ENCODE data around the gene ANKRD7.

The ANKRD7 gene

DNA sequence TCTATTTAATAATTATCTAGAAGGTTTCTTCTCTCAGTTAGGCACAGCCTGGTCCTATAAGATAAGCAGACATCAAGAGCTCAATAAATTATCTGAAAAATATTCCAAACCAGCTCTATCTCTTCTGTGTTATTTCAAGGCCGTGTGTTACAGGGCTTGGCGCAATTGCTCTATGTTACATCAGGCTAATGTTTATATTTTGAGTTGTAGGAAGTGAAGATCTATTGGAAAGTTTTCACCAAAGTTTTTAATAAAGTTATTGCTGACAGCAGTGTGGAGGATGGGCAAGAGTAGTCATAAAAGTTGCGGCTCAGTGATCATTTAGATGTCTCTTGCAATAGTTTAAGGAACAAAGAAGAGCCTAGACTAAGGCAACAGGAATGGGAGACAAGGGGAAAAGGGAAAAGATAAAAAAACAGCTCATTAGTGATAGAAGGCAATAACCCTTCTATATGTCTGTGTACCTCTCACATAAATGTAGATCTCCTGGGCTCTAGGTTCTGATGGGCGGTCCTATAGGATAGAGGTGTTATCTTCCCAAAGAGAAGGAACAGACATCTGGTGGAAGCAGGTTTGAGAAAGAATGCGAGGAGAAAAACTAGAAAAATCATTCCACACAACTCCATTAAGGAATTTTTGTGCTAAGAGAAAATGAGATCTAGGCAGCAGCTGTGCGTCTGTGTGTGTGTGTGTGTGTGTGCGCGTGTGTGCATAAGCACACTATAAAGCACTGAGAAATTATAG is 5.9 kb upstream of the ANKRD7 start:
- no peaks in the 10 kb centered on the region for H3K4me1 Mint-ChIP-seq
- DNase-seq = no peak
- H3K27ac Mint-ChIP-seq = peak overlapping the region; percentile 25
- TF ChIP-seq, protein P1, sequence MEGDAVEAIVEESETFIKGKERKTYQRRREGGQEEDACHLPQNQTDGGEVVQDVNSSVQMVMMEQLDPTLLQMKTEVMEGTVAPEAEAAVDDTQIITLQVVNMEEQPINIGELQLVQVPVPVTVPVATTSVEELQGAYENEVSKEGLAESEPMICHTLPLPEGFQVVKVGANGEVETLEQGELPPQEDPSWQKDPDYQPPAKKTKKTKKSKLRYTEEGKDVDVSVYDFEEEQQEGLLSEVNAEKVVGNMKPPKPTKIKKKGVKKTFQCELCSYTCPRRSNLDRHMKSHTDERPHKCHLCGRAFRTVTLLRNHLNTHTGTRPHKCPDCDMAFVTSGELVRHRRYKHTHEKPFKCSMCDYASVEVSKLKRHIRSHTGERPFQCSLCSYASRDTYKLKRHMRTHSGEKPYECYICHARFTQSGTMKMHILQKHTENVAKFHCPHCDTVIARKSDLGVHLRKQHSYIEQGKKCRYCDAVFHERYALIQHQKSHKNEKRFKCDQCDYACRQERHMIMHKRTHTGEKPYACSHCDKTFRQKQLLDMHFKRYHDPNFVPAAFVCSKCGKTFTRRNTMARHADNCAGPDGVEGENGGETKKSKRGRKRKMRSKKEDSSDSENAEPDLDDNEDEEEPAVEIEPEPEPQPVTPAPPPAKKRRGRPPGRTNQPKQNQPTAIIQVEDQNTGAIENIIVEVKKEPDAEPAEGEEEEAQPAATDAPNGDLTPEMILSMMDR (IDR thresholded peaks at IDR 0.05) = no peak
- H3K4me3 Mint-ChIP-seq = no peak overlapping the region
- no peaks in the 10 kb centered on the region for H3K9me3 Mint-ChIP-seq
- peaks cover 13% of the 10 kb centered on the region for H3K27me3 Mint-ChIP-seq (ENCODE audit: low read depth, poor library complexity)
- H3K36me3 Mint-ChIP-seq (ENCODE audit: low read depth) = no peaks in the 10 kb centered on the region

DNA sequence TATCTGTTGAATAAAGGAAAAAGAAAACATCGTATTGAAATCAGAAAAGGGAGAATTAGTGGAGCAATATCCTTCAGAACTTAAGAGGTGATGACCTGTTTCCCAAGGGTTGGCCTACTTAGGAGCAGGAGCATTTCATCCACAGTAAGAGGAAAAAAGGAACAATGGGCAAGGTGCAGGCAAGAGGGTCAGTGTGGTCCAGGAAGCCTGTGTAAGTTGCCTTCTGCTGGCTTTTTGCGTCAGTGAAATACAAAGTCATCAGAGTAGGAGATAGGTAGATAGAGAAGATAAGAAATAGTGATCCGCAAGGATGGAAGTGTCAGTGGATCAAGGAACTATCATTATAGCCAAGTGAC is 5.4 kb upstream of the ANKRD7 start:
- TF ChIP-seq, protein P1 (IDR thresholded peaks at IDR 0.05) = no peak
- DNase-seq = no peak
- Mint-ChIP-seq H3K4me3 (no peak overlapping the region), H3K27me3 (ENCODE audit: low read depth, poor library complexity) (peaks cover 13% of the 10 kb centered on the region), H3K36me3 (ENCODE audit: low read depth) (no peaks in the 10 kb centered on the region), H3K27ac (no peak overlapping the region), H3K4me1 (no peaks in the 10 kb centered on the region), H3K9me3 (no peaks in the 10 kb centered on the region)

DNA sequence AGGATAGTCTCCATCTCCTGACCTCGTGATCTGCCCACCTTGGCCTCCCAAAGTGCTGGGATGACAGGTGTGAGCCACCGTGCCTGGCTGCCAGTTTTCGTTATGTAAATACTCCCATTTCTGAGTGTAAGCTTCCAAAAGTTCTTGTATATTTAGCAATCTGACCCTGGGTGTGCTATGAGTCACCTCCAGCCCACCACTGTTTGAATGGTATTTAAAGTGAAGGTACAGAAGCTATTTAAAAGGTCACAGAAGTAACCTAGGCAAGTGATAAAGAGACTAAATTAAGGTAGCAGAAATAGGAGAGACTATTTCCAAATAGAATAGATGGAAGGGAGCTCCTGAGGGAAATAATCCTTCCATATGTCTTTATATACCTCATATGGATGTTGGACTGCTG is 3.9 kb upstream of the ANKRD7 start:
- TF ChIP-seq, protein P1 (IDR thresholded peaks at IDR 0.05) = no peak
- no peak for DNase-seq
- peaks cover 9% of the 10 kb centered on the region for H3K27me3 Mint-ChIP-seq (ENCODE audit: low read depth, poor library complexity)
- no peaks in the 10 kb centered on the region for H3K36me3 Mint-ChIP-seq (ENCODE audit: low read depth)
- no peaks in the 10 kb centered on the region for H3K9me3 Mint-ChIP-seq
- no peaks in the 10 kb centered on the region for H3K4me1 Mint-ChIP-seq
- H3K4me3 Mint-ChIP-seq = no peak overlapping the region
- no peak overlapping the region for H3K27ac Mint-ChIP-seq

DNA sequence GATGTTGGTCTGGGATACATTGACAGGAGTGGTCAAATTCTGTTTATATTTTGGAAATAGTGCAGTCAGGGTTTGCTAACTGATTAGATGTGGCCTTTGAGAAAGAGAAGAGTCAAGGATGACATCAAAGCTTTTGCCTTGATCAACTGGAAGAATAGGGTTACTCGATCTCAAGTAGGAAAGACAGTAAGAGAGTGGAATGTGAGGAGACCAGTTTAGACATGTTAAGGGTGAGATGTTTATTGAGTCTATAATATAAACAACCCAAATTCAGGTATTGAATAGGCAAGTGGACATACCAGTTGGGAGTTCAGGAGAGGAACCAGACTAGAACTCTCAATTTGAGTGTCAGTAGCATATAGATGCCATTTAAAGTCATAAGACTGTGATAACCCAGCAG is 1.9 kb upstream of the ANKRD7 start:
- Mint-ChIP-seq H3K27ac (no peak overlapping the region), H3K9me3 (no peaks in the 10 kb centered on the region), H3K4me1 (no peaks in the 10 kb centered on the region), H3K27me3 (ENCODE audit: low read depth, poor library complexity) (peaks cover 9% of the 10 kb centered on the region), H3K36me3 (ENCODE audit: low read depth) (no peaks in the 10 kb centered on the region), H3K4me3 (no peak overlapping the region)
- DNase-seq = no peak
- TF ChIP-seq, protein P1 (IDR thresholded peaks at IDR 0.05) = no peak

DNA sequence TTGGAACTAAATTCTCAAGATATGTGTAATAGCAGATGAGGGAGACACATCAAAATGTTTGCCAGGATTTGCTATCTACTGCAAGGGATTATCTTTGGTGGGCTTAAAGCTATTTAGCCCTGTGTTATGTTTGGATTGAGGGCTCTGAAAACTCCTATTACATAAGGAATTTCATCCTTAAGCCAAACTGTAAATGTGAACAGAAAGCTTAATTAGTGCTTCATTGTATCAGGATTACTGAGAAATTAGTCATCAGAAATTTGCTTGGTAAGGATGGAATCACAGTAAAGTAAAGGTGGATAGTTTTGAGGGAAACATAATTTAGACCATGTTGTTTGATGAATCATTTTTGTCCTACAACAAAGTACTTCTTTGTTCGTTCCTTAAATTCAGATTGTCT is 8.3 kb downstream of the ANKRD7 start:
- Mint-ChIP-seq H3K27me3 (ENCODE audit: low read depth, poor library complexity) (peaks cover 3% of the 10 kb centered on the region), H3K27ac (no peak overlapping the region), H3K36me3 (ENCODE audit: low read depth) (no peaks in the 10 kb centered on the region), H3K9me3 (no peaks in the 10 kb centered on the region), H3K4me3 (no peak overlapping the region), H3K4me1 (no peaks in the 10 kb centered on the region)
- TF ChIP-seq, protein P1 (IDR thresholded peaks at IDR 0.05) = no peak
- no peak for DNase-seq

DNA sequence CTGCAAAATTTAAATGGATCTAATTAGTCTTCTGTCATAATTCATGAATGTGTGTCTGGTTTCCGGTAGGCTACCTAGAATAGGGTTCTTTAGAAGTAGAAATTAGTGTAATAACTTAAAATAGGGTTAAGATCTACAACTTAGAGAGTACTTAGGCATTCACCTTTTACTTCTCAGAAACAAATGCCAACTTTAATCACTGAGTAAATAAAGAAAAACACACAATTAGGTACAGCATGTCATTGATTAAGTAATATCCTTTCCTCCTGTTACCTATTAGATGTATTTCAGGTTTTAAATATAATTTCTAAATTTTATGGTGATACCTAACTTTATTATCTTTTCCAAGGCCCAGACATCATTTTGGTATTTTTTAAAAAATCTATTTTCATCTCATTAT is 9.3 kb downstream of the ANKRD7 start:
- H3K4me1 Mint-ChIP-seq = no peaks in the 10 kb centered on the region
- no peaks in the 10 kb centered on the region for H3K36me3 Mint-ChIP-seq (ENCODE audit: low read depth)
- no peak overlapping the region for H3K4me3 Mint-ChIP-seq
- TF ChIP-seq, protein P1 (IDR thresholded peaks at IDR 0.05) = no peak
- H3K27me3 Mint-ChIP-seq (ENCODE audit: low read depth, poor library complexity) = peaks cover 3% of the 10 kb centered on the region
- H3K9me3 Mint-ChIP-seq = no peaks in the 10 kb centered on the region
- no peak overlapping the region for H3K27ac Mint-ChIP-seq
- DNase-seq = no peak
